Jurkat, Clone E6-1 (cell line): Measurements from ENCODE around the gene CHPT1.
"Not testable (repeated sequence)": the region's sequence is repeated elsewhere in the genome, so short reads cannot be mapped to it uniquely, and the experiment has no call there.

ENCODE experiments used
- DNase-seq: peaks from one replicate; pipeline ENCODE4 v3.0.0-alpha.2; 2011; ENCODE audit warnings: low read depth, low spot score
- H3K4me3 ChIP-seq: 2 replicates; pipeline ENCODE4 v1.5.1; 2011; ENCODE audit warnings: mild to moderate bottlenecking, low read length, control low read depth, moderate library complexity

CHPT1 gene

DNA sequence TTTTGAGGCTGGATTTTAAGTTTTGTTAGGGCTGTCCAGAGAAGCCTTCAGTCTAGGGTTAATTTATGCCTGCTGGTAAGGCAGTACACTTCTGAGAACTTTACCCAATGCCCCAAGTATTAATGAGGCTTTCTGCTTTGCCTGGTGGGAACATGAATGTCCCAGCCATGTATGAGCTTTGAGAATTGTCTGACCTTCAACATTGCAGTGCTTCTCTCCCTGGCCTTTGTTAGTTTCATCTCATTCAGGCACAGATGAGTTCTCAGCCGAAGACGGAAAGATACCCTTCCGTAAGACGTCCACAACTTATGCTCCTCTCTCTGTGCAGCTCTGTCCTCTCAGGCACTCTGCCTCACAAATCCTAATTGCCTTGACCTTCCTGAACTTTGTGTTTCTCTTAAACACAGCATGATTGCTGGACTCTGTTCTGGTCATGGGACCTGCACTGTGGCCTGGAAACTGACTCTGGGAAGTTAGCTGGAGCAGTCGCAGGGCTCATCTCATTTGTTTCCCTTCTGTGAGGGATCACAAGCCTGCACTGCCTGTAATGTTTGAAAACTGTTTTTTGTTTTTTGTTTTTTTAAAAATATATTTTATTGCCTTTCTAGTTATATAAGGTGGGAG, 15.7 kb downstream of the CHPT1 start:
- H3K4me3 ChIP-seq = no peak overlapping the region

DNA sequence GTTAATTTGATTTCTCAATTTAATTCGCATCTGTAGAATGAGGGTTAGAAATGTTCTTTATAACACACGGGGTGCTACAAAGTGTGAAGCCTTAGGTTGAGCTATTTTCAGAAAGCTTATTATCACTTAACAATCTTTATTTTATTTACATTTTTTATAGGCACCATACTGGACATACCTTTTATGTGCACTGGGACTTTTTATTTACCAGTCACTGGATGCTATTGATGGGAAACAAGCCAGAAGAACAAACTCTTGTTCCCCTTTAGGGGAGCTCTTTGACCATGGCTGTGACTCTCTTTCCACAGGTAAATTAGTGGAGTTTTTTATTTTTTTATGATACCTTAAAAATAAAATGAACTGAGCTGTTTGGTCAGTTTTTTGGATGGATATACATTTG, 16.5 kb downstream of the CHPT1 start:
- no peak for DNase-seq
- H3K4me3 ChIP-seq = no peak overlapping the region

More for the DNA sequence above, 15.7 kb downstream of the CHPT1 start:
- DNase-seq = no peak

DNA sequence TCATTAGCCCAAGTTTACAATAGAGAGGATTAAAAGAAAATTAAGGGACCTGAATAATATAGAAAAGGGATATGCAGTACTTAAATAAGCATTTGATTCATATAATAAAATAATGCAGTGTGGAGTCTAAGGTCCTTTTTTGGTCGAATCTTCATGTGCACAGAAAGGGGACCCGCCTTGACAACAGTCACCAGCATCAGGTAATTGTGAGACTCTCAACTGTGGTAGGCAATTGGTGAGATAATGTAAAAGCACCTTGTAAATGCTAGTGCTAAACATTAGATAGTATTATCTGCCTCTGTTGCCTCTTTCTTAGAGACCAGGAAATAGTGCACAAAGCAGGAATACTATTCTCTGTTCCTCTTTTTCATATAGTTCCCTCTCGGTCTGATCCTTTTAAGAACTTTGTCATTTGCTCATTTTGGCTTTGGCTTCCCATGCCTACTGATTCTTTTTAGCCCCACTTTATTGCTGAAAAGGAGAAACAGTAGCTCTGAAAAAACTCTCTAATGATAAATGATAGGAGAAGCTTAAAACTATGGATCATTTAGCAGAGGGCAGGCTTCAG, 17.5 kb downstream of the CHPT1 start:
- no peak for DNase-seq
- H3K4me3 ChIP-seq = no peak overlapping the region

DNA sequence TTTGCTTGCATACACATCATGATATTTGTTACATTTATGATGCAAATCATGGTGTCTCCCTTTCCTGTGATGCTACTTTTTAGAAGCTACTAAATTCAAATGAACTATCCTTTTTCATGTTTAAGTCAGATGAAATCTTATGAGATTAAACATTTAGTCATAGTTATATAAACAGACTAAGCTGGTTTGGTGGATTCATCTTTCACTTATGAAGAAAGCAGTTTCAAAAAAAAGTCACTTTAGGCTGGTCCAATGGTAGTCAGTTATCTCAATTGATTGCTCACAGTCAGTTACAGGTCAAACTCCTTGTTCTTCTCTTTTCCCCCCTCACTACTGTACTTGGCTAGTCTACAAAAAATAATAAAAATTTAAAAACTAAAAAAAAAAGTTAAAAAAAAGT, 22.1 kb downstream of the CHPT1 start:
- no peak overlapping the region for H3K4me3 ChIP-seq
- DNase-seq = no peak

DNA sequence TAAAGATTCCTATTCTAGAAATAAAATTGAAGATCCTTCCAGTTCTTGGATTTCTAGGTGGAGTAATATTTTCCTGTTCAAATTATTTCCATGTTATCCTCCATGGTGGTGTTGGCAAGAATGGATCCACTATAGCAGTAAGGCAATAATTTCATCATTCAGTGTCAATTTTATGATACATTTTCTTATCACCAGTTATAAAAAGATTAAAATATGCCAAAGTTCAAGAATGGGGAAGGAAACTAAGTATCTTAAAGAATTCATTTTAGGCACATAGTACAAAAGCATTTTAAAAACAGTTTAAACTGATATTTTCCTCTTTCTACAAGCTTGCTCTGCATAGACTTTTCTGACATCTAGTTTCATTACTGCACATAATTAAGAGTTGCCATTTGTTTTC, 22.7 kb downstream of the CHPT1 start:
- no peak for DNase-seq
- no peak overlapping the region for H3K4me3 ChIP-seq

DNA sequence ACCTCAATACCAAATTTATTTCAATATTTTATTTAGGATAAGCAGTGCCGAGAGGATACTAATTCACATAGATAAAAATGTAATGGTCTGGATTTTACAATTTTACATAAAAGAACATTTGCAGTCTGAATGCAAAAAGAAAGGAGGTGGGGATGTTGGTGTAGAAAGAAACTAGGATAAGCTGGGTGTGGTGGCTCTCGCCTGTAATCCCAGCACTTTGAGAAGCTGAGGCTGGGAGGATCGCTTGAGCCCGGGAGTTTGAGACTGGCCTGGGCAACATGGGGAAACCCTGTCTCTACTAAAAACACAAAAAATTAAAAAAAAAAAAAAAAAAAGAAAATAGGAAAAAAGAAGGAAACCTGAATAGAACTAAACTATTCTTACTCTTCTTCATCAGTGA, 25.0 kb downstream of the CHPT1 start:
- H3K4me3 ChIP-seq = no peak overlapping the region
- DNase-seq = no peak

DNA sequence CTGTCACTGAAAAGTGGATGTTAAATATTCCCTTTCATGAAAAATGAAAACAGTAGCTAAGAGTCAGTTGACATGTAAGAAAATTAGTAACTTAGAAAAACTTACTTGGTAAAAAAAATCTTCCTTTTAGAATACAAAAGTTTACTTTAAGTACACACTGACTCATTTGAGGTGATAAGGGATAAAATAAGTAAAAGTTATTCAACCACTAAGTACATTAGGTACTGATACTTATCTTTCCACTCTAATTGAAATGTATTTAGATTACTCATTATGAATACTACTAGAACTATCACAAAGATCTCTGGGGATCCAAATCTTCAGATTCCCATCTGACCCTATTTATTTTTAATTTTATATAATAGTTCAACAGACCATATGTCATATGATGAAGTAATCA, 29.7 kb downstream of the CHPT1 start:
- no peak overlapping the region for H3K4me3 ChIP-seq

DNA sequence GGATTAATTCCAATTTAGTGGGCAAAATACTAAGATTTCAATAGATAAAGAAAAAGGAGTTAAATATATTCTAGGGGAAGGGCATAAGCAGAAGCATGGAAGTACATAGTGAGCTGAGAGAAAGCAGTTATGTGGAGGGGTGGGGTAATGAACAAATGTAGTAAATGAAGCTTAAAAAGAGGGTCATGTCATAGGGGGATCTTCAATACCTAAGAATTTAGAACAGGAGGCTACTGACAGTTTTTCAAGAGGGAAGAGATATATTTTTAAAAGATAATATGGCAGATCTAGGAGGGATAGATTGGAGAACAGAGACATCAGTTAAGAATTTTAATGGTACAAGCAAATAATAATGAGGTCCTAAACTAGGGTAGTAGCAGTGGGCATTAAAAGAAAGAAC, 32.4 kb downstream of the CHPT1 start:
- no peak for DNase-seq
- H3K4me3 ChIP-seq = no peak overlapping the region

More for the DNA sequence above, 29.7 kb downstream of the CHPT1 start:
- no peak for DNase-seq

DNA sequence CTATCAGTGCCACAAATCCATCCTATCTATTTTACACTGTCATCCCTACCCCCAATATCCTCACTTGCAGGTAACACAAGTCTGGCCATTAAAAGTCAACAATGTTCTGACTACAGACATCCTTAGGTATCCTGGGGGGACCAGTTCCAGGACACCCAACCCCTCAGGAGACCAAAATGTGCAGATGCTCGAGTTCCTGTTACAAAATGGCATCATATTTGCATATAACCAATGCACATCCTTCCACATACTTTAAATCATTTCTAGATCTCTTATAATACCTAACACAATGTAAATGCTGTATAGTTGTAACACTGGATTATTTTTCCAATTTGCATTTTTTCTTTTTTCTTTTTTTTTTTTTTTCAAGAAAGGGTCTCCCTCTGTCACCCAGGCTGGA, 34.9 kb downstream of the CHPT1 start:
- DNase-seq = no peak
- H3K4me3 ChIP-seq = no peak overlapping the region

DNA sequence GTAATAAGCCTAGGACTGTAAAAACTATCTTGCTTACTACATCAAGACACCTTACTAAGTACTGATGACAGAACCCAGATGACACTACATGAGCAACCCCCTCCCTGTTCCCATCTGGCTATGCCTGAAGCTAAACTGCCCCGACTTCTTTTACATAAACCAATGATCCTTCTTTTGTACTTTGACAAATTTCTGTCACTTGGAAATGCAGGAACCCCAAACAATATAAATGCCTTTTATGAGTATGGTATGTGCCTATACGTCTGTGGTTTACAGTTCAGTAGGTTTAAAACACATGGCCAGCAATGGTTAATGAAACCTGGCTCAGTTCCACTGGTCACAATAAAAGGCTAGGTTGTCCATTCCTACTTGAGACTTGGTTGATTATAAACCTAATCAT, 35.7 kb downstream of the CHPT1 start:
- no peak overlapping the region for H3K4me3 ChIP-seq
- DNase-seq = no peak

DNA sequence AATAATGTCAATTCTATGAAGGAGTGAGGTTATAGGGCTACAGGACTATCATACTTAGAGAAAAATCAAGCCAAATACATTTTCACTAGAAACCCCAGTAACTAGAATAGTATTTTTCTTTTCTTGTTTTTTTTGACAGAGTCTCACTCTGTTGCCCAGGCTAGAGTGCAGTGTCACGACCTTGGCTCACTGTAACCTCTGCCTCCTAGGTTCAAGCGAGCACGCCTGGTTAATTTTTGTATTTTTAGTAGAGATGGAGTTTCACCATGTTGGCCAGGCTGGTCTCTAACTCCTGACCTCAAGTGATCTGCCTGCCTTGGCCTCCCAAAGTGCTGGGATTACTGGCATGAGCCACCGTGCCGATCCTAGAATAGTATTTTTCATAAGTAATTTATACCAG, 37.0 kb downstream of the CHPT1 start:
- H3K4me3 ChIP-seq, DNase-seq: not testable (repeated sequence)

DNA sequence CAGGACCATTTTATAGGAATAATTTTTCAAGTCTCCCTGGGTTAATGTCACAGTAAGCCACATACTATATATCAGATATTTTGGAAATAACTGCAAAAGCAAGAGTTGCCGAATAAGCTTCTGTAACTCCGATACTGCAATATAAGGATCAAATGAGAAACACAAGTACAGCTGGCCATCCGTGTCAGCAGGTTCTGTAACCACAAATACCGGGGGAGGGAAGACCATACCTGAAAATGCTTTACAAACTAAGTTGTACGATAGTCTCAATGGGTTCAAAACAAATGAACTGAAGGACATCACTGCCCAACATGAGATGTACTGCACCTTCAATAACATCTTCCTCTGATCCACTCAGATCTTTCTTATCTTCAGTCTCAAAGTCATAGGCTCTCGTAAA, 40.0 kb downstream of the CHPT1 start:
- no peak for DNase-seq
- no peak overlapping the region for H3K4me3 ChIP-seq

DNA sequence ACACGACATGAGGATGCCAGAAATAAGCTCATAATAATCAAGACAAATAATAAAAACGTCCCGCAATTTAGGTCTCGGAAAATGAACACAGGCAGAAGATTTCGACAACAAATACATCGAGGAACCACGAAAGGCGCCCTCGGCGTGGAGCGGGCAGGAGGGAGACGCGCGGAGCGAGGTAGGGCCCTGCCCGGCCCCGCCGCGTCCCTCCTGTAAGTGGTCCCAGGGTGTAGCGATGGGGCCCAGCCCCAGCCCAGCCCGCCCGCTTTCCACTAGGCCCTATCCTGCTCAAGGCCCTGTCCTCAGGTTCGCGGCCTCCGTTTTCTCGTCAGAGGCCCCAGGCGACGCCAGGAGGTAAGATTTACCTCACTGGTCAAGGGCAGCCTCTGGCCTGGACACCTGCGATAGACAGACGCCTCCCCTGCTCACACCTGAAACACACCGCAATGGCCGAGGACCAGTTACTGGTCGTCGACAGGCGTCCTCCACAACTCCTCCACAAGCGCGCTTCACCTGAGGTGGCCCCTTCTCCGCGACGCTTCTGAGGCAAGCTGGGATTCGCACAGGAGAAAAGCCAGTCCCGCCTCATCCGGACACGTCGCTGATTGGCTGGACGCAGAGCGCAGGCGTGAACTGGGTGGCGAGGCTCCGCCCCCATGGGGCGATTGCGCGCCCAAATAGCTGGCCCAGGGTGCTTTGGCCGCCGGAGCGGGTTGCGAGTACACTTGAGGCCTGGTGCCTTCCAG, 41.7 kb downstream of the CHPT1 start, which contains the start of gene SYCP3:
Gene SYCP3, minus strand, starts transcription at position 543 of the 746 bp plus-strand sequence. CDS start 1,527 bp downstream, outside the sequence.
- no peak for DNase-seq
- H3K4me3 ChIP-seq = no peak within 1 kb of the TSS

DNA sequence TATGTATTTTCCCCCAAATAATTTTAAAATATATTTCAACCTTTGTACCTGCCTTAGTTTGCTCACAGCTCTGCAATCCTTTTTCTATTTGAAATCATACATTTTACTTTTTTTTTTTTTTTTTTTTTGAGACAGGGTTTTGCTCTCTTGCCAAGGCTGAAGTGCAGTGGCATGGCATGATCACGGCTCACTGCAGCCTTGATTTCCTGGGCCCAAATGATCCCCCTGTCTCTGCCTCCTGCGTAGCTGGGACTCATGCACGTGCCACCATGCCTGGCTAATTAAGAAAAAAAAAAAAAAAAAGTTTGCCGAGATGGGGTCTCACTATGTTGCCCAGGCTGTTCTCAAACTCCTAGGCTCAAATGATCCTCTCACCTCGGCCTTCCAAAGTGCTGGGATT, 43.1 kb downstream of the CHPT1 start:
- DNase-seq = no peak
- no peak overlapping the region for H3K4me3 ChIP-seq

DNA sequence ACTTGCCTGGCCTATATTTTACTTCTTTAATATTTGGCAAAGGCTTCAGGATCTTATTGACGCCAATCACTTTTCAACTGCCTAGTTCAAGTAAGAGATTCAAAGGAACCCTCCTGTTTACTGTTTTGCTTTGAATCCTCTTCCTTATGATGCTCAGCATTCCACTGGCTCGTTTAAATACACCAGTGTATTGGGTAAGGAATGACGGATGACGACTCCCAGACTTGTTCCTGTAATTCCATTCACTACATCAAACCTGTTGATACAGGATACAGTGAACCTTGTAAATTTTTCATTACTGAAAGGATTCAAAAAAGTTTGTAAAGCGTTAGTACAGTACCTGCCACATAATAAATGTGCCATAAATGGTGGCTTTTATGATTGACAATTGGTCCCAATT, 43.5 kb downstream of the CHPT1 start:
- no peak overlapping the region for H3K4me3 ChIP-seq
- no peak for DNase-seq

DNA sequence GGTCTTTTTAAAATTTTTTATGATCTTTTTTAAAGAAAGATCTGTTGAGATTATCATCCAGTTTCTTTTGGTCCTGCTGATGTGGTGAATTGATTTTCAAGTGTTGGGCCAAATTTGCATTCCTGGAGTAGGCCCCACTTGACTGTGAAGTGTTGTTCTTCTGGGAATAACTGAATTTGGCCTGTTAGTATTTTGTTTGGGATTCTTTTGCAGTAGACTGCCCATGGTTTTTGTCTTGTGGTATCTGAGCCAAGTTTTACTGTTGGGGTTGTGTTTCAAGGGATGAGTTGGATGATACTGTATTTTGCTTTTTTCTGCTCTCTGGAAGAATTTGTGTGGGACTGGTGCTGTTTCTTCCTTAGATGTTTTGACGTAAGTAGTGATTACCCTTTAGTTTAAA, 45.8 kb downstream of the CHPT1 start:
- H3K4me3 ChIP-seq = no peak overlapping the region
- no peak for DNase-seq

DNA sequence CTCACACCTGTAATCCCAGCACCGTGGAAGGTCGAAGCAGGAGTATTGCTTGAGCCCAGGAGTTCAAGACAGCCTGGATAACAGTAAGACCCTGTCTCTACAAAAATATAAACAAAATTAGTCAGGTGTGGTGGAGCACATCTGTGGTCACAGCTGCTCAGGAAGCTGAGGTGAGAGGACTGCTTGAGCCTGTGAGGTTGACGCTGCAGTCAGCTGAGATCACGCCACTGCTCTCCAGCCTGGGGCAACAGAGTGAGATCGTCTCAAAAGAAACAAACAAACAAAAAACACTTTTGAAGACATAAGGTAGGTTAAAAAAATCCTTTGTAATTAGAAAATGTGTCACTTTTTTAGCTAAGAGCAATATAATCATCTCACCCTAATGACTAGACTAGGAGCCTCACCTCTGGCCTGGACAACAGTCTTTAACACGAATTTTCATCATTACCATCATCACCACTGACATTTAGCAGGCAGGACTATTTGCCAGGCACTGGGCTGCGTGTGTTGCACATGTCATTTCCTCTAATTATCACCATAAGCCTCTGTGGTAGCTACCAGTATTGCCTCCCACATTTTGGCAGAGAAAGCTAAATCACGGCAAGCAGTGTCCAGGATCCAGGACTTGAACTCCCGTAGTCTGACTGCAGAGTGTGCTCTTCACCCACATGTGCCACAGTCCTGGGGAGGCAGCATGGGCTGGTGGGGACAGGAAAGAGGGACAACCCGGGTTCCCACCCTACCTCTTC, 46.5 kb downstream of the CHPT1 start:
- DNase-seq = peak; percentile 37
- H3K4me3 ChIP-seq = no peak overlapping the region

DNA sequence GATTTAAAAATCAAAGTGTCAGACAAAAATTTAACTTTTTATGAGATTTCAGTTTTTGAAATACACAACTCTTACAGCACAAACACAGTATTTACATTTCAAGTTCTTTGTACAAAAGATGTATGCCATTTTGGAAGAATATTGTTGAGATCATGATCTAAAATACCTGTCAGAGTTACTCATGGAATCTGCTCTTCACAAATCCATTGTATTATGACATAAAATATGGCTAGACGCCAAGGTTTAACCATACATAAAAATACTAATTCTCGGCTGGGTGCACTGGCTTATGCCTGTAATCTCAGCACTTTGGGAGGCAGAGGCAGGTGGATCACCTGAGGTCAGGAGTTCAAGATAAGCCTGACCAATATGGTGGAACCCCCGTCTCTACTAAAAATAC, 48.0 kb downstream of the CHPT1 start:
- no peak overlapping the region for H3K4me3 ChIP-seq
- DNase-seq = no peak

DNA sequence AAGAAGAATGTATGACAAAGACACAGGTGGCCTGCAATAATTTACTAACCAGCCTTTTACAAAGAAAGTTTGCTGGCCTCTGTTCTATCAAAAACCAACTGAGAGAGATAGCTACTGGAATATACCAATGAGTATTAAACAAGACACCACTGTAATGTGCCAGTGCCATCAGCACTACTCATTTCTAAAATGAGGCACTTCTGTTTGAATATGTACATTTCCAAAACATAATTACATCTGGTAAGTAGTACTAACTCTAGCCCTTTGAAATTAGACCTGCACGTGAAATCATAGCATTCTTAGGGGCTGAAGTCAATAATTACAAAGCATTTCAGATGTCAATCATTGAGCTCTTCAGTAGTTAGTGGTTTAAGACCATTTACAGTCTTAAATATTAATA, 48.8 kb downstream of the CHPT1 start:
- H3K4me3 ChIP-seq = no peak overlapping the region

DNA sequence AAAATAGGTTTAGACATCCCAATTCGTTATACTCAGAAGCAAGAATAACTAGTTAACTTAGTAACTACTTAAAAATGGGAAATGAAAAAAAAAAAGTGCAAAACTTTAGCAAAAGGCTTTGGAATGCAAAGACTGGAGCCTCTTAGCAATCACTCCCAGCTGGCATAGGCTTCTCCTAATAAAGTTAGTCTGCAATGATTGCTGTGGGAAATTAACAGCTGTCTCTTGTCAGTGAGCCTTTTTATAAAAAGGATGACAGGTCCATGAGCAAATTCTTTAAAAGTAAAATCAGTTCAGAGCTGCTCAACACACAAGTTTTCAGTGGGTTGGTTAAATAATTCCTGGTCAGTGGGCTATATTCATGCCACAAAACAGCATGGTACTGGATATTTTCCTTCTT, 49.2 kb downstream of the CHPT1 start:
- no peak overlapping the region for H3K4me3 ChIP-seq
- DNase-seq = no peak

More for the DNA sequence above, 48.8 kb downstream of the CHPT1 start:
- DNase-seq = no peak
